Measurements from ENCODE around the gene DUOX2.

DNA sequence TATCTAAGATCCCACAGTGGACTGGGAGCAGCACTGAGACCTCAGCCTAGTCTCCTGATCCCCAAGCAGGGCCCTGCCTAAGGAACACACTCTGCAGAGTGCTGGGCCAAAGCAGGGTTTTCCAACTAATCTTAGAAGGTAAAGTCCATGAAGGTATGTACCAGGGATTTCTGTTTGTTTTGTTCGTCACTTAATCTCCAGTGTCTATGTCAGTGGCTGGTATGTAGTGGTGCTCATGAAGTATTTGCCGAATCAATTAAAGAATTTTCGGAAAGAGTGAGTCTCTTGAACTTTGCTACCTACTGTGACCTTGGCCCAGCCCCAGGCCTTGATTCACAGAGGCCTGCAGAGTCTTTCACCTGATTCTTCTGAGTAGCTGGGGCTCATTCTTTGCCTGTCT, 17.5 kb upstream of the DUOX2 start:
- TF ChIP-seq EP300 (IDR thresholded peaks at IDR 0.05), result no peak
- TF ChIP-seq, protein P1, sequence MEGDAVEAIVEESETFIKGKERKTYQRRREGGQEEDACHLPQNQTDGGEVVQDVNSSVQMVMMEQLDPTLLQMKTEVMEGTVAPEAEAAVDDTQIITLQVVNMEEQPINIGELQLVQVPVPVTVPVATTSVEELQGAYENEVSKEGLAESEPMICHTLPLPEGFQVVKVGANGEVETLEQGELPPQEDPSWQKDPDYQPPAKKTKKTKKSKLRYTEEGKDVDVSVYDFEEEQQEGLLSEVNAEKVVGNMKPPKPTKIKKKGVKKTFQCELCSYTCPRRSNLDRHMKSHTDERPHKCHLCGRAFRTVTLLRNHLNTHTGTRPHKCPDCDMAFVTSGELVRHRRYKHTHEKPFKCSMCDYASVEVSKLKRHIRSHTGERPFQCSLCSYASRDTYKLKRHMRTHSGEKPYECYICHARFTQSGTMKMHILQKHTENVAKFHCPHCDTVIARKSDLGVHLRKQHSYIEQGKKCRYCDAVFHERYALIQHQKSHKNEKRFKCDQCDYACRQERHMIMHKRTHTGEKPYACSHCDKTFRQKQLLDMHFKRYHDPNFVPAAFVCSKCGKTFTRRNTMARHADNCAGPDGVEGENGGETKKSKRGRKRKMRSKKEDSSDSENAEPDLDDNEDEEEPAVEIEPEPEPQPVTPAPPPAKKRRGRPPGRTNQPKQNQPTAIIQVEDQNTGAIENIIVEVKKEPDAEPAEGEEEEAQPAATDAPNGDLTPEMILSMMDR (IDR thresholded peaks at IDR 0.05), result no peak

Measured in esophagus muscularis mucosa (tissue), 3 donors.